Activated CD8-positive, alpha-beta memory T cell treated with anti-CD3 and anti-CD28 coated beads, Interleukin-2, amount 10 ng/mL, durations not matched to agents 7 days and 5 days (primary cell): ENCODE measurements around the gene MGAT4A. TPM values are rescaled to one million over a fixed set of nuclear protein-coding genes. Genes with fewer than 3 reads are reported as not detected.
A peak's percentile ranks its signal among the peaks of the same experiment; 100 is the strongest.
"Not testable (repeated sequence)": the region's sequence is repeated elsewhere in the genome, so short reads cannot be mapped to it uniquely, and the experiment has no call there.

Experiments
- ATAC-seq: fragments of 150-1000 bp; cut with Tn5 transposase; one replicate; pipeline ENCODE4 v1.10.0; 2021; ENCODE audit warnings: moderate library complexity
- CTCF ChIA-PET: fragments of 350-600 bp; sonication (Branson Sonifier 250); formaldehyde crosslinking; loops from one replicate; lab custom pipeline; 2021; ENCODE audit warnings: antibody characterized with exemption; lab: Charles Lee
- DNase-seq: peaks from one replicate; pipeline ENCODE4 v3.0.0-alpha.2; 2020
- H3K27ac Mint-ChIP-seq: one replicate; pipeline ENCODE4 v1.8.0; 2021; ENCODE audit warnings: mild to moderate bottlenecking, mixed read lengths
- H3K27me3 Mint-ChIP-seq: one replicate; pipeline ENCODE4 v1.8.0; 2021; ENCODE audit warnings: mixed read lengths
- H3K36me3 Mint-ChIP-seq: one replicate; pipeline ENCODE4 v1.8.0; 2021; ENCODE audit warnings: mild to moderate bottlenecking, mixed read lengths
- H3K4me1 Mint-ChIP-seq: one replicate; pipeline ENCODE4 v1.8.0; 2021; ENCODE audit warnings: mixed read lengths
- H3K4me3 Mint-ChIP-seq: one replicate; pipeline ENCODE4 v1.8.0; 2021; ENCODE audit warnings: mild to moderate bottlenecking, moderate library complexity, mixed read lengths
- H3K9me3 Mint-ChIP-seq: one replicate; pipeline ENCODE4 v1.8.0; 2022; ENCODE audit warnings: low read depth, mixed read lengths
- total RNA-seq, 2 experiments: library from RNA; stranded (reverse); gene quantifications; one replicate each; pipeline ENCODE4 v1.2.3, GENCODE V29; 2021

The MGAT4A gene
- total RNA-seq, 2 experiments from 2014 or later: 57.4 to 72.0 TPM

DNA sequence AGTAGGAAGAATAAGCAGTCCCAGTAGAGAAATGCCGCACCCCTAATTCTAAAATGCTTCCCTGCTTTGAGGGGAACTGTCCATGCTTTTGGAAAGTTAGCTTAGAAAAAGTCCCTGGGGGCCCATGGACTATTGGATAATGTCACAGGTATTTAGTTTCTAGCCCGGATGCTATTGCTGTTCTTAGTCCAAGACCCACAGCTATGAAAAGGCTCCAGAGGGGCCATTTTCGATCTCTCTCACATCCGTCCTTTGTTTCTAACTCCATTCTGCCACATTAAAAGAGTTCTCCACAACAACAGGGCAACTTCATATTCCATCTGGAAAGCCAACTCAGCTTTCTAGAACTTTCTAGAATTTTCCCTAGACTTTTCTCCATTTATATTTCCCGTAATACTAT, 47.2 kb downstream of the MGAT4A start:
- H3K4me3 Mint-ChIP-seq: no peak overlapping the region
- no peaks in the 10 kb centered on the region for H3K27me3 Mint-ChIP-seq
- peaks cover 25% of the 10 kb centered on the region for H3K4me1 Mint-ChIP-seq
- H3K27ac Mint-ChIP-seq: no peak overlapping the region
- ATAC-seq (no peak), DNase-seq (no peak)
- H3K36me3 Mint-ChIP-seq: peaks cover 24% of the 10 kb centered on the region
- H3K9me3 Mint-ChIP-seq: peaks cover 2% of the 10 kb centered on the region
- CTCF ChIA-PET: no interaction called here

DNA sequence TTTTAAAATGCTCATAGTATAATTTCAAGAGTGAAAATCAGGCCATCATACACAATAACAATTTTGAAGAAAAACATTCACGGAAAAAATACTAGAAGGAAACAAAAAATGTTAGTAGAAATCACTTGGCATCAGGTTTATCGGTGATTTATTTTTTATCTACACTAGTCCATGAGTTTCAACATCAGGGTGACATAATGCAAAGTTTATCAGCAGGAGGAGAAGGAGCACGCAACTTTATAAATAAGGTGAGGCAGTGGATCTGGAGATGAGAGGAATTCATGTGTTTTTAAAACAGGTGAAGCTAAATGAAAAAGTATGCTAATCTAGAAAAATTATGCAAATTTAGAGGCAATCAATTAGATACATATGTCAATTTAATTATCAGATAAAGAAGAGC, 54.2 kb downstream of the MGAT4A start:
- H3K27ac Mint-ChIP-seq: no peak overlapping the region
- no peaks in the 10 kb centered on the region for H3K9me3 Mint-ChIP-seq
- H3K4me3 Mint-ChIP-seq: no peak overlapping the region
- CTCF ChIA-PET: no interaction called here
- DNase-seq (no peak), ATAC-seq (no peak)
- peaks cover 50% of the 10 kb centered on the region for H3K36me3 Mint-ChIP-seq
- H3K27me3 Mint-ChIP-seq: no peaks in the 10 kb centered on the region
- peaks cover 19% of the 10 kb centered on the region for H3K4me1 Mint-ChIP-seq

DNA sequence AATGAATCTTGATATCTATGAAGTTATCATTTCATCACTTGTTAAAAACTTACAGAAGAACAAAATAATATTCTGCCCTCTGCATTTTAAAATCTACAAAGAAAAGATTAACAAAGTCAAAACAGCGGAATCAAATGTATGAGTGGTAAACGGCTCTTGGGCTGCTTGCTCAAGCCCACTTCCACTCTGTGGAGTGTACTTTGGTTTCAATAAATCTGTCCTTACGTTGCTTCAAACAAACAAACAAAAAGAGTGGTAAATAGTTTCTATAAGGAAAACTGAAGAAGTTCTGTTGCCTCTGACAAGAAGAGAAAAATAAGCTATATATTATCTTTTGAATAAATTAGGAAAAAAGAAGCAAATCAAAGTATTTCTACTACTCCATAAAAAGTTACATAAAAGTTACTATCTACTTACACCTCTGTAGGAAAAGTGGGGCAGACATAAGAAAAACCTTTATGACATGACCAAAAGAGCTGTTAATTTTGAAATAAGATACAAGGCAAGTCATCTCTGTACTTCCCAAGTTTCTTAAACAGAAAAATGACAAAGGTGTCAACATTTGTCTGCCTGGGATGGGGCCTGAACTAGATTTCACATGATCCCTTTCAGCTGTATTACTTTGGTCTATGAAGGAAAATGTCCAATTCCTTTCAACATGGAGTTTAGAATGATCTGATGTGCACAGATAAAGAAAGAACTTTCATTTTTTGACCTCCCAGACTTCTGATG, 56.5 kb downstream of the MGAT4A start:
- Mint-ChIP-seq H3K4me1 (peaks cover 20% of the 10 kb centered on the region), H3K36me3 (peaks cover 63% of the 10 kb centered on the region), H3K9me3 (peaks cover 12% of the 10 kb centered on the region), H3K4me3 (no peak overlapping the region), H3K27me3 (no peaks in the 10 kb centered on the region), H3K27ac (peak overlapping the region; percentile 28)
- DNase-seq (no peak), ATAC-seq (no peak)
- CTCF ChIA-PET: interaction anchor here (0.8 to 1.5 kb wide), 3 partner anchors 13 to 25 kb away, joined by 3 read pairs; no protein-coding TSS in a partner anchor

DNA sequence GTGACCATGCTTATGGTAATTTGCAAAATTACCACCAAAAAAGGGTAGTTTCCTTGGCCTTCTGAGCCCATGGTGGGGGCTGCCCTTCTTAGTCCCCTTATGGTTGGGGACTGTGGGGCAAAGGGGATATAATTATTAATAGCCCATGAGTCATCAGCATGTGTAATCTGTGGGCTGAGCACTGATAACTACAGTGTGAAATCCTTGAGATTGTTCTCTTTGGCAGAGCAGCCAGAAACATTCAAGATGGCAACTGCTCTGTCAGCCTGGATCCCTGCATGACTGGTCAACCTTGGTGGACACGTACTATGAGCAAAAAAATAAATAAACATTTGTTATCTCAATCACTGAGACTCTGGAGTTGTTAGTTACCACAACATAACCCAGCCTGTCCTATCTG, 61.3 kb downstream of the MGAT4A start:
- H3K27me3 Mint-ChIP-seq: no peaks in the 10 kb centered on the region
- peaks cover 30% of the 10 kb centered on the region for H3K9me3 Mint-ChIP-seq
- CTCF ChIA-PET: no interaction called here
- H3K36me3 Mint-ChIP-seq: peaks cover 88% of the 10 kb centered on the region
- ATAC-seq: no peak
- no peak overlapping the region for H3K4me3 Mint-ChIP-seq
- DNase-seq: no peak
- H3K4me1 Mint-ChIP-seq: peaks cover 37% of the 10 kb centered on the region
- no peak overlapping the region for H3K27ac Mint-ChIP-seq

DNA sequence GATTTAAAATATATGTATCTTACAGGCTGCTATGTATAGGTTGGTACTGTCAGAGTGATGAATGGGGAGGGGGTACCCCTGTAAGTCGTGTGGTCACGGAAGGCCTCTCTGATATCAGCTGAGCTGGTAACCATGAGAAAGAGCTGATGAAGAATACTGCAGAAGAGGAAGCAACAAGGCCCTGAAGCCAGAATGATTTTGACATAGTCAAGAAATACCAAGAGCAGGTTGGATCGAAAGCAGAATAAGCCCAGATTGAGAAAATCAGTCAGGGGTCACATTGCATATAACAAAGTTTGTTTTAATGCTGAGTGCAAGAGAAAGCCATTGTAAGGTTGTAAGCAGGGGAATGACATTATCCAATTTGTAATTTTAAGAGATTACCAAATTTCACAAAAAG, 65.3 kb downstream of the MGAT4A start:
- Mint-ChIP-seq H3K27me3 (no peaks in the 10 kb centered on the region), H3K36me3 (peaks cover 68% of the 10 kb centered on the region), H3K4me3 (no peak overlapping the region), H3K4me1 (peaks cover 54% of the 10 kb centered on the region), H3K9me3 (peaks cover 20% of the 10 kb centered on the region), H3K27ac (peak overlapping the region; percentile 99)
- DNase-seq: no peak
- no peak for ATAC-seq
- CTCF ChIA-PET: interaction anchor here (0.7 to 1.1 kb wide), 2 partner anchors 9 to 64 kb away, joined by 3 read pairs; no protein-coding TSS in a partner anchor

DNA sequence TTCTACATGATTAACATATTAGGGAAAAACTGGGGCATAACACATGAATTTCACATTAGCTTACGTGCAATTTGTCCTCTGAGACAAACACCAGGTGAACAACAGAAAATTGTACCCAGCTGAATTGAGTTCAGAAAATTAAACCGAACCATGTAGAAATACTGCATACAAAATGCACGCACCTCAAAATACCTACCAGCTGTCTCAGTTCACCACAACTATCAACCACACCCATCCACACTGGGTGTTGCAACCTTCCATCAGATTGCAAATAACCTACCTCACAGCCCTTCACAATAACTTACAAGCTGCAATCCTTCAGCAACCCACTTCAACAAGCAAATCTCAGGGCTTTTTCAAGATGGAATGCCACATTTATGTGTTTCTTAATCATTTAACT, 66.6 kb downstream of the MGAT4A start:
- Mint-ChIP-seq H3K4me3 (peak overlapping the region; percentile 50), H3K27me3 (no peaks in the 10 kb centered on the region), H3K9me3 (peaks cover 24% of the 10 kb centered on the region), H3K36me3 (peaks cover 66% of the 10 kb centered on the region), H3K4me1 (peaks cover 63% of the 10 kb centered on the region), H3K27ac (peak overlapping the region; percentile 99)
- ATAC-seq (peak; percentile 63), DNase-seq (peak; percentile 85)
- CTCF ChIA-PET: interaction anchor here (0.8 to 2.9 kb wide), 8 partner anchors 15 to 165 kb away, joined by 3 to 11 read pairs (median 6); partner anchors contain the start of gene MGAT4A

DNA sequence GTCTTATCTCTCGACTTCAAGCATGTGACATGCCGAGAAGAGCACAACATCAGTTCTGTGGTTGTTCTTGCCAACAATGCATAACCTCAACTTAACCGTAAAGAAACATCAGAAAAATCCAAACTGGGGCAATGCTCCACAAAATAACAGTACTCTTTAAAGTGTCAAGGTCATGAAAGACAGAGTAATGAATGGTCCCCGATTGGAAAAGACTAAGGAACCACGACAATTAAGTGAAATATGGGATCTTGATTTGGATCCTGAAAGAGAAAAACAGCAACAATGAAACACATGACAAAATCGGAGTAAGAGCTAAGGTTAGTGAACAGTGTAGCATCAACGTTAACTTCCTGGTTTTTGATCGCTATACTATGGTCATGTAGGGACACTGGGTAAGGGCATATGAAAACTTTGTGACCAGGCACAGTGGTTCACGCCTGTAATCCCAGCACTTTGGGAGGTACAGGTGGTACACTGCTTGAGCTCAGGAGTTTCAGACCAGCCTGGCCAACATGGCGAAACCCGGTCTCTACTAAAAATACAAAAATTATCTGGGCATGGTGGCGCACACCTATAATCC, 67.3 kb downstream of the MGAT4A start:
- Mint-ChIP-seq H3K4me3 (peak overlapping the region; percentile 78), H3K36me3 (peaks cover 60% of the 10 kb centered on the region), H3K27me3 (no peaks in the 10 kb centered on the region), H3K9me3 (peaks cover 21% of the 10 kb centered on the region), H3K4me1 (peaks cover 69% of the 10 kb centered on the region), H3K27ac (peak overlapping the region; percentile 99)
- DNase-seq: no peak
- CTCF ChIA-PET: interaction anchor here (0.6 to 2.9 kb wide), 7 partner anchors 14 to 165 kb away, joined by 4 to 11 read pairs (median 6); partner anchors contain the start of gene MGAT4A
- peak; percentile 51 for ATAC-seq

DNA sequence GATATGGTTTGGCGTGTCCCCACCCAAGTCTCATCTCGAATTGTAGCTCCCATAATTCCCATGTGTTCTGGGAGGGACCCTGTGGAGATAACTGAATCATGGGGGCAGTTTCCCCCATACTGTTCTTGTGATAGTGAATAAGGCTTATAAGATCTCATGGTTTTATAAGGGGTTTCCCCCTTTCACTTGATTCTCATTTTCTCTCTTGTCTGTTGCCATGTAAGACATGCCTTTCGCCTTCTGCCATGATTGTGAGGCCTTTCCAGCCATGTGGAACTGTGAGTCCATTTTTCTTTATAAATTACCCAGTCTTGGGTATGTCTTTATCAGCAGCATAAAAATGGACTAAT, 71.5 kb downstream of the MGAT4A start:
- H3K27ac Mint-ChIP-seq: peak overlapping the region; percentile 90
- not testable (repeated sequence) for H3K9me3 Mint-ChIP-seq, ATAC-seq, DNase-seq, H3K27me3 Mint-ChIP-seq
- H3K36me3 Mint-ChIP-seq: peaks cover 33% of the 10 kb centered on the region
- CTCF ChIA-PET: interaction anchor here (0.6 to 4.5 kb wide), 7 partner anchors 10 to 163 kb away, joined by 3 to 18 read pairs (median 4); partner anchors contain the start of gene MGAT4A
- H3K4me1 Mint-ChIP-seq: peaks cover 79% of the 10 kb centered on the region
- H3K4me3 Mint-ChIP-seq: peak overlapping the region; percentile 73

DNA sequence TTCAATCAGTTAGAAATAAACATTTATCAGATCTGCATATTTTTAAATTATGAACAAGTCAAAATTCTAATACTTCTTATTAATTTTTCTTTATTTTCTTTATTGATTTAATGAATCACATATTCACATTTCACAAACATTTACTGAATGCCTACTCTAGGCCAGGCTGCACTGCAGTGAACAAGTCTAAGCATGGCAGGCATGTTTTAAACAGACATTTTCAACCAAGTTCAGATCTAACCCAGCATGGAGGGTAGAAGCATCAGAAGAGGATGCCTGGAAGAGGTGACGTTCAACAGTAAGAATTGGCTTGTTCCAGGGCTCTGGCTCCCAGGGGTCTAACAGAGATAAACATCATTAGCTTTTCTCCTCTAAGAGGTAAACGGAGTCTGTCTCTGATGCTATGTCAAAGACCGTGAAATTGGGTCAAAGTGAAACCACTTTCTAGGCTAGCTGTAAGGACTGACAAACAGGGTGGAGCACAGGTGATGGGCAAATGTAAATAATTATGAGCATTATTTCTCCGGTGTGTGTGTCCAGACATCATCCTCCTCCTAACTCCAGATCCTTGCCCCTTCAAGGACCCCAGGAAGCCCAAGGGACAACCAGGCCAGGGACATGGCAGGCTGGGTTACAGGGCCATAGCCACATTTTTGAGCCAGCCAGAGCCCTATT, 72.0 kb downstream of the MGAT4A start:
- Mint-ChIP-seq H3K9me3 (peaks cover 6% of the 10 kb centered on the region), H3K4me1 (peaks cover 80% of the 10 kb centered on the region), H3K4me3 (peak overlapping the region; percentile 73), H3K27ac (peak overlapping the region; percentile 90), H3K36me3 (peaks cover 35% of the 10 kb centered on the region), H3K27me3 (no peaks in the 10 kb centered on the region)
- DNase-seq (peak; percentile 65), ATAC-seq (peak; percentile 64)
- CTCF ChIA-PET: interaction anchor here (0.6 to 4.5 kb wide), 7 partner anchors 10 to 163 kb away, joined by 3 to 18 read pairs (median 4); partner anchors contain the start of gene MGAT4A

DNA sequence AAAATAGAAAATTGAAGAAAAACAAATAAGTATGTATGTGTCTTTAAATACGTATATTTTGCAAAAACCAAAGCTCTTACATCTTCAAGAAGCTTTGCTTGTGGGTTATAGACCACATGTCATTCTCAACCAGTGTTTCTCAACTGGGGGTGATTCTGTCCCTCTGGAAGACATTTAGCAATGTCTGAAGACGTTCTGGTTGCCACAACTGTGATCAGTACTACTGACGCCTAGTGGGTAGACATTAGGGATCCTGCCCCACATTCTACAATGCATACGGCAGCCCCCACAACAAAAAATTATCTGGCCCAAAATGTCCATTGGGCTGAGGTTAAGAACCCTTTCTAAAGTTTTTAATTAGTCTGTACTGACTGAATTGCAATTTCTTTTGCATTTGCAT, 74.1 kb downstream of the MGAT4A start:
- Mint-ChIP-seq H3K27ac (peak overlapping the region; percentile 91), H3K4me1 (peaks cover 87% of the 10 kb centered on the region), H3K4me3 (peak overlapping the region; percentile 57), H3K27me3 (no peaks in the 10 kb centered on the region), H3K36me3 (peaks cover 44% of the 10 kb centered on the region), H3K9me3 (peaks cover 6% of the 10 kb centered on the region)
- CTCF ChIA-PET: interaction anchor here (0.6 to 4.3 kb wide), 22 partner anchors 9 to 181 kb away, joined by 3 to 14 read pairs (median 3); partner anchors contain the start of gene MGAT4A
- DNase-seq: peak; percentile 63
- ATAC-seq: peak; percentile 62

DNA sequence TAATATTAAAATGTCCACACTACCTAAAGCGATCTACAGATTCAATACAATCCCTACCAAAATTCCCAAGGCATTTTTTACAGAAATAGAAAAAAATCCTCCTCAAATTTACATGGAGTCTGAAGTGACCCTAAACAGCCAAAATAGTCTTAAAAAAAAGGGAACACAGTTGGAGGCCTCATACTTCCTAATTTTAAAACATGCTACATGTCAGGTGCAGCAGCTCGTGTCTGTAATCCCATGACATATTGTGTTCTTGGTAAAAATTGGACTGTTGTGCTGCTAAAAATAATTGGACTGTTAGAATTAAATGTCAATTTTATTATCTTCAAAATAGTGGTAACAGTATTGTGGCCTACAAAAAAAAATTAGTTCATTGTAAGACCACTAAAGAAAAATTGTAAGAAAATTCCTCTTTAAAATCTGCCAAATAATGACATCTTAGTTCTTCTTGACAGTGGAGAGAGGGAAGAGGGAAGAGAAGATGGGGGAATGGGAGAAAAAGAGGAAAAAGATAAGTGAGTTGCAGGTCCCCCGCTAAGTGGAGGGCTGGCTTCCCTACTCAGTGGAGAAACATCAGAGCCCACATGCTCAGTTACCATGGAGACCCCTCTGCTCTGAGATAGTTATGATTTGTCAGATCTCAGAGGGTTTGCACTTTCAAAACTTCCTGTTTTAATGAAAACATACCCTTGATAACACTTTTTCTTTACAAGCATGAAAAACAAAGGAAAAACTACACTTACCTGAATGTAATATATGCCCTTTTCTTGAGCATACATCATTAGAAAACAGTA, 76.0 kb downstream of the MGAT4A start:
- Mint-ChIP-seq H3K36me3 (peaks cover 46% of the 10 kb centered on the region), H3K27ac (peak overlapping the region; percentile 81), H3K4me3 (peak overlapping the region; percentile 8), H3K9me3 (peaks cover 3% of the 10 kb centered on the region), H3K4me1 (peaks cover 88% of the 10 kb centered on the region), H3K27me3 (no peaks in the 10 kb centered on the region)
- CTCF ChIA-PET: interaction anchor here (0.9 to 1.6 kb wide), 3 partner anchors 7 to 181 kb away, joined by 3 to 5 read pairs (median 4); no protein-coding TSS in a partner anchor
- peak; percentile 64 for DNase-seq
- ATAC-seq: peak; percentile 58

DNA sequence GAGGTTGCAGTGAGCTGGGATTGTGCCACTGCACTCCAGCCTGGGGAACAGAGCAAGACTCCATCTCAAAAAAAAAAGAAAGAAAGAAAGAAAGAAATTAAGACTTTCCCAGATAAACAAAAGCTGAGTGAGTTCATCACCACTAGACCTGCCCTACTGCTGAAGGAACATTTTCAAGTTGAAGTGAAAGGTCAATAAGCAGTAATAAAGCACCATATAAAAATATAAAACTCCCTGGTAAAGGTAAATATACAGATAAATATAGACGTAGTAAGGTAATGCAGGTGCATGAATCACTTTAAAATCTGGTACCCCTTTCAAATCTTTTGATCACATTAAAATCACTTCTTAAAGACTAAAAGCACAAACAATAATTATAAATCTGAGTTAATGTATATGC, 79.9 kb downstream of the MGAT4A start:
- Mint-ChIP-seq H3K9me3 (peaks cover 4% of the 10 kb centered on the region), H3K4me3 (no peak overlapping the region), H3K4me1 (peaks cover 74% of the 10 kb centered on the region), H3K27ac (peak overlapping the region; percentile 78), H3K36me3 (peaks cover 55% of the 10 kb centered on the region), H3K27me3 (no peaks in the 10 kb centered on the region)
- DNase-seq (no peak), ATAC-seq (no peak)
- CTCF ChIA-PET: interaction anchor here (0.9 kb wide), 2 partner anchors 91 to 185 kb away, joined by 3 read pairs; no protein-coding TSS in a partner anchor
